Activated CD4-positive, CD25-positive, alpha-beta regulatory T cell treated with anti-CD3 and anti-CD28 coated beads, Interleukin-2, amount 50 U/mL, for 16 hours (primary cell): Measurements from ENCODE around the gene TKTL1.
"Not testable (repeated sequence)": the region's sequence is repeated elsewhere in the genome, so short reads cannot be mapped to it uniquely, and the experiment has no call there.

Source experiments
- DNase-seq: peaks from one replicate; pipeline ENCODE4 v3.0.0-alpha.2; 2020; ENCODE audit warnings: low read depth, low spot score

Gene TKTL1

DNA sequence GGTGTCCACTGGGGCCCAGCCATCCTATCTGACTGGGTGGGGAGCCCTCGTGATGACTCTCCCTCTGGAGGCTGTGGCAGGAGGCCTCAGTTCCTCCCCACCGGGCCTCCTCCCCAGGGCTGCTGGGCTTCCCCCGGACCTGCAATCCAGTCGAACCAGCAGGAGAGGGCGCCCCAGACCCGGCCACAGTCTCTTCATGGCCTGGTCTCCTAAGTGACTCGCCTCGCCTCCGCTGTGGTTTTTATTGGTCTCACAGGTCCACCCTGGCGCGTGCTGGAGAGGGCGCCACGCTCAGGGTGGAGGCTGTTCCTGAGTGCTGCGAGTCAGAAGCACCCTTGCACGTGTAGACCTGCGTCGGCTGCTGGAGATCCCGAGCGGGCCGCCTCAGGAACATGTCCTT, 48.0 kb downstream of the TKTL1 start:
- DNase-seq: not testable (repeated sequence)

DNA sequence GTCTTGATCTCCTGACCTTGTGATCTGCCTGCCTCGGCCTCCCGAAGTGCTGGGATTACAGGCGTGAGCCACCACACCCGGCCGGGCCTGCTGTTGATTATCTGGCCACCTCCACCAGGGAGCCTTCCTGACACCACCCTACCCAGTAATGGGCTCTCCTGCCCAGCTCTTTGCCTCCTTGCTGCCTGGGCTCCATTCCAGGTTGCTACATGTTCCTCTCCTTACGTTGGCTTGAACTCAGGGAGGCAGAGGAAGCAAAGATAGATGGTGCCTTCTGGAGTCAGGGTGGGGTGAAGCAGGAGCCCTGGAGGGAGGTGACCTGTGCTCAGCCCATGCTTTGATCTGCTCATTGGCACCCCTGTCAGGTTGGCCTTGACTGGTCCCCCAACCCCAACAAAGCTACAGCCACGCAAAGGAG, 52.5 kb downstream of the TKTL1 start:
- no peak for DNase-seq

DNA sequence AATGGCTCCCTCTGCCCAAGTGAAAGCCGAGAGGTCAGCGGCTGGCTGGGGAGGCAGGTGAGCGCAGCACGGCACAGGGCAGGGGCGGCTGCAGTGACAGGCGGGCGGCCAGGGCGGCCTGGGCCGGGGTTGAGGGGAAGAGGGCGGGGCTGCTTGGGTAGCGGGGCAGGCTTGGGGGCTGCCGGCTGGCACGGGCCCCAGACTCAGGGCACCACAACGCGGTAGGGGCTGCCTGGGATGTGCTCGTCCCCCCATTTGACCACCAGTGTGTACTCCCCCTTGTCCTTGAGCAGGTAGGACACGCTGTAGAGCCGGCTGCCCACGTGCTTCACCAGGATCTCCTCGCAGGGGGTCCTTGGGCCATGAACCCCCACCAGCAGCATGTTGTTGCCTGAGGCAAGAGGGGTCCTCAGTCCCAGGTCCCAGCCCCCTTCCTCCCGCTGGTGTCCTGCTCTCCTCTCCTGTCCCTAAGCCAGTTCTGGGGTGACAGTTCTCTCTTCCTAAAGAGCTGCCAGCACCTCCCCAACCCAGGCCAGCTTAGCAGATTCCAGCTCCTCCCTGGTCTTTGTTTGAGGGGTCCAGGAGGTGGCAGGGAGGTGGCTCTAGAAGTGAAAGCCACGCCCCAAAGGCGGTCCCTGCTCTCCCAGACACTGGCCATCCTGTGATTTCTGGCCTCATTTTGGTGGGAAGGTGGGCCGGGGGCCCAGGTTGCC, 53.2 kb downstream of the TKTL1 start:
- no peak for DNase-seq

DNA sequence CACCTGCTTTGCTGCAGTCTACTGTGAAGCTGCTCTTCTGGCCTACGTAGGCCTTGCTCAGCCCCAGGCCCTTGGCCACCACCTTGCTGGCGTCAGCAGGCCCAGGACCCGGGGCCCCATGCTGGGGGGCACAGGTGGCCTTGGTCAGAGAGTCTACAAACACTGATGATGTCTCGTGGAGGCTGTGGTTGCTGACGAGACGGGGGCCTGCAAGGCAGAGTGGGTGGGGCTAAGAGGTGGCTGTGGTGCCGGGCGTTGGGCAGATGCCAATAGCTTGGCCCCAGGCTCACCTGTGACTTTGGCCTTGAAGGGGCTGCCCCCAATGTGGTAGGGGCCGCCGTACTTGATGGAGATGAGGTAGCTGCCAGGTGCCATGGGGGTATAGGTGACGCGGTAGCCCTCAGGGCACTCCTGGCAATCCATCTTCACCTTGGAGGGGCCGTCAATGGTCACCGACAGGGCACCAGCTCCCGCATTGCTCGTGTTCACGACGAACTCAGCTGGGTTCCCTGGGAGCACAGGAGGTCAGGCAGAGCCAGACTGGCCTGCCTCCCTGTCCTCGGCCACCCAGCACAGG, 53.9 kb downstream of the TKTL1 start:
- DNase-seq: no peak

DNA sequence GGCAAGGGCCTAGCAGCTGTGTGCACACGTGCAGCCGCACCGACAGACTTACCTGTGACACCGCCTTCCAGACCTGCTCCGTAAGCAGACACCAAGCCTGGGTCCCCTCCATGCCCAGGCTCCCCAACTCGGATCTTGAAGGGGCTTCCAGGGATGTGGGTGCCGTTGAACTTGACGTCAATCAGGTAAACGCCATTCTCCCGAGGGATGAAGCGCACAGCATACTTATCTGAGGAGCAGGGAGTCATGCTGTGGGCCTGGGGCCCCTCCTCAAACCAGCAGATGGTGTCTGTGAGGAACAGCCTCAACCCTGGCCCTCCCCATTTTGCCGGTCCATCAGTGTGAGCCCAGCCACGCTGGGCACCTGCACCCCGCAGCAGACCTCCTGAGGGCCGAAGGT, 54.4 kb downstream of the TKTL1 start:
- DNase-seq: no peak

DNA sequence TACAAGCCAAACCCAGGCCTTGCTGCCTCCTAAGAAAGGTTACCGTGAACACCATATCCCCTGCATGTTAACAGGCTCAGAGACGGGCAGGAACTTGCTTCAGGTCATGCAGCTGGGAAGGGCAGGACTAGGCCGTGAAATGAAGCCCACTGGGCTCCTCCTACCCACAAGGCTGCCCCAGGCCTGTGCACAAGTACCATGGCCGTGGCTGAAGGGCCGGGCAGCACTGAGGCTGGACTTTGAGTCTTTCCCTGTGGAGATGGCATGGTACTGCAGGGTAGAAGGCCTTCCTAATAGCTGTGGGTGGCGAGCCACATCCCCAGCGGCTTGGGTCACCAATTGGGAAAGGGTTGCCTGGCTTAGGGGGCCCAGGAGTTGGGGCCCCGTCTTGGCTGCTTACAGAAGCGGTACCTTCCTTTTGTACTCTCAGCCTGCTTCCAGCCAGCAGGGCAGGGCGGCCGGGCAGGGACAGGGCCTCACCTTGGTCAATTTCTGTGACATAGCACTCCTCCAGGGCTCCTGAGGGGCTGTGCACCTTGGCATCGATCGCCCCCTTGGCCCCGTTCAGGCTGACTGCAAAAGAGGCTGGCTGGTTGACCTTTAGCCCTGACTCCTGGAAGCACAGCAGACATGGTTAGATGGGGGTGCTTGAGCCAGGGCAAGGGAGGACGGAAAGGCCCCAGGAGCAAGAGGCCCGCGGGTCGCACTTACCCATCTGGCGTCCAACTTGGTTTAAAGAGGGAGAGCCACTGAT, 55.0 kb downstream of the TKTL1 start:
- no peak for DNase-seq

DNA sequence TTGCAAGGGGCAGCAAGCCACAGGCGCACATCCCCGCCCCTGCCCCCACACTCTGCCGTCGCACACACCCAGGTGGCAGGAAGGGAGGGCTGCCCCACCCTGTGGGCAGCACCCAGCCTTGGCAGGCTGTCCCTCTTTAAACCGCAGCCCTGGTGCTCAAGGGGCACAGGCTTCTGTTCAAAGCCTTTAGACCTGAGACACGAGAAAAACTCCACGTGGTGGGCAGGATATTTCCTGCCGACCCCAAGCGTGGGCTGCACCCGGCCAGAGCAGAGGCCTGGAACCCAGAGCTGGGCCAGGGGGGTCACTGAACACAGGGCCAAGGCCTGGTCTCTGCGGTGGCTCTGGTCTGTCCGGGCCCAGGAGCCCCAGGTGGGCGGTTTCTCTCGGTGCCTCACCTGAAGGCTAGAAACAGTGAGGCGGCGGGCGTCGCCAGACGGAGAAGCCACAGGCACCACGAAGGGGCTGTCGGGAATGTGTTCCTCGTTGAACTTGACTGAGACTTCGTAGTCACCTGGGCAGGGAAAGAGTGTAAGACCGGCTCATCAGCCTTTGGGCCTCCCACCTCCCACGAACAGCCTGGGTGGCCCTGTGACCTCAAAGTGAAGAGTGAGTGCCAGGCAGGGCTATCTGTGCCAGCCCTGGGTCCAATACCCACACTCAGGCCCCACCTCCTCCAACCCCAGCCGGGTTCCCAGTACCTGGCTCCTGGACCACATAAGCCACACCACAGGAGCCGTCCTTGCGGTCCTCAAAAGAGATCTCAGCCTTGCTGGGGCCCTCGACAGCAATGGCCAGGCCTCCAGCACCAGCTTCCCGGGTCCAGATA, 55.8 kb downstream of the TKTL1 start:
- DNase-seq: no peak

DNA sequence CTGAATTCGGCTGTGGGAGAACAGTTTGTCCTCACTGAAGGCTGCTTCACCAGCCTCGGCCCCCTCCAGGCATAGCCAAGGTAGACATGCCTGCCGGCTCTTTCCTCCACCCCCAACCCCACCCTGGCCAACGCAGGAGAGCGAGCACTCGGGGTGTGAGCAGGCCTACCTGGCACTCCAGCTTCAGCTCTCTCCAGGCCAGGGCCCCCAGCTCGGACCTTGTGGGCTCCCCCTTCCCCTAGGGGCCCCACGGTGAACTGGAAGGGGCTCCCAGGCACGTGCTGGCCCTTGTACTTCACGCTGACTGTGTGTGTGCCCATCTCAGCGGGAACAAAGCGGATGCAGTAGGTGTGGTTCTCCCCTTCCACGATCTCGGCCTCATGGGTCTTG, 56.4 kb downstream of the TKTL1 start:
- DNase-seq: no peak

DNA sequence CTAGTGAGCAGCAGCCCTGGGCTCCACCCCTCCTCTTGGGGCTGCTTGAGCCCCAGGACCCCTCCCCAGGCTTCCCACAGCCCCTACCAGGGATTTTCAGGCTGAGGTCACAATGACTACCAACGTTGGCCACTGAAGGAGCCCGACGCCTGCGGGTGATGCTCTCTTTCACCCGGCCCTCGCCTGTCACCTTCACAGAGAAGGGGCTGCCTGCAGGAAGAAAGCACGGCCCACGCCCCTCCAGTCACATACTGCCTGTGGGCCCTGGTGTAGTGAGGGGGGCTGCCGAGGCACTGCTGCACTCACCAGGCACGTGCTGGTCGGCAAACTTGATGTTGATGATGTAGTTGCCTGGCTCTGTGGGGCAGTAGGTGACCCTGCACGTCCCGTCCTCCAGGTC, 56.9 kb downstream of the TKTL1 start:
- DNase-seq: no peak

DNA sequence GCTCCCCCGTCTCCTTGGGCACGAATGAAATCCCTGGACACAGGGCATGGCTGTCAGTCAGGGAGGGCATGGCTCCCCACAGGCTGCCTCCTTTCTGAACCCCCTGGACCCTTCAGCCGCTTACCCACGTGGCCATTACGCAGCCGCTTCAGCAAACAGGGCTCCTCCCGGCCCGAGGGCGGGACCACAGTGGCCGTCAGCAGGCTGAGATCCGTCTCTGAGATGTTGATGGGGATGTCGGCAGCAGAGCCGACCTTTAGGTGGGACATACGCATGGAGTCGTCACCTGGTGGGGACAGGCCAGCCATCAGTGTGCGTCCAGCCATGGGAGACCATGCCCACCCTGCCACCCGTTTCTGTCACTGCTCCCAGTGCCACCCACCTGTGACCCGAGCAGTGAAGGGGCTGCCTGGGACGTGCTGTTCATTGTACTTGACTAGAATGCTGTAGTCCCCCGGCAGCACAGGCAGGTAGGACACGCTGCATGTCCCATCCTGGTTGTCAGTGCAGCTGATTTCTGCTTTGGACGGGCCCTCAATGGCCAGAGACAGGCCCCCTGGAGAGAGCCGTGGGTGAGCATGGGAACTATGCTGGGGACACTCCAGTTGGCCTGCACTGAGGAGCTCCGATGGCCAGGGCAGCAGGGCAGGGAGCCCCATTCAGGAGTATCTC, 57.7 kb downstream of the TKTL1 start:
- no peak for DNase-seq

DNA sequence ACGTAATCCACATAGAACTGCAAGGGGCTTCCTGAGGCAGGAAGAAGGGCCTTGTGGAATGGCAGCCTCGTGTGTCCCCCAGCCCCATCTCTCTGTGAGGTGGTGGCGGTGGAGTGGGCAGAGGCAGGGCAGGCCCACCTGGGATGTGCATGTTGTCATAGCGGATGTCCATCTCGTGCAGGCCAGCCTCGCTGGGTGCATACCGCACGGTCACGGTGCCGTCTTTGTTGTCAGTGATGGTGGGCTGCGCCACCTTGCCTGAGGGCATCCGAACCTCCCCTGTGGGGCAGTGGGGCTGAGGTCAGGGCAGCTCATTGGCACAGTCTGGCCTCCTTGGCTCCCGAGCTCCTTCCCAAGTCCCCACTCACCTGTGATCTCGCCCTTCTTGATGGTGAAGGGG, 58.4 kb downstream of the TKTL1 start:
- no peak for DNase-seq

DNA sequence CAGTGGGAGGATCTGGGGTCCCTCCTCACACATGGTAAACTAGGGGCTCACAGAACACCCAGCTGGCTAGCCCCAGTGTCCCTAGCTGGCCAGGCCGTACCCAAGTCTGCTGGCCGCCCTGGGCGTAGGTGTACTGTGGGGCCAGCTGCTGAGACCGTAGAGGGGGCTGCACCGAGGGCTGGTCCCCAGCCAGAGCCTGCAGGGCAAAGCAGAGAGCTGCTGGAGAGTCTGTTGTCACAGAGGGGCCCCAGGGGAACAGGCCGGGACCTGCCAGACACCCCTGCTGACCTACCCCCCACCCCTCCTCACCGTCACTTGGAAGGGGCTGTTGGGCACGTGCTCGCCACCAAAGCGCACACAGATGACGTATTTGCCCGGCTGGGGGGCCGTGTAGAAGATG, 58.9 kb downstream of the TKTL1 start:
- no peak for DNase-seq

DNA sequence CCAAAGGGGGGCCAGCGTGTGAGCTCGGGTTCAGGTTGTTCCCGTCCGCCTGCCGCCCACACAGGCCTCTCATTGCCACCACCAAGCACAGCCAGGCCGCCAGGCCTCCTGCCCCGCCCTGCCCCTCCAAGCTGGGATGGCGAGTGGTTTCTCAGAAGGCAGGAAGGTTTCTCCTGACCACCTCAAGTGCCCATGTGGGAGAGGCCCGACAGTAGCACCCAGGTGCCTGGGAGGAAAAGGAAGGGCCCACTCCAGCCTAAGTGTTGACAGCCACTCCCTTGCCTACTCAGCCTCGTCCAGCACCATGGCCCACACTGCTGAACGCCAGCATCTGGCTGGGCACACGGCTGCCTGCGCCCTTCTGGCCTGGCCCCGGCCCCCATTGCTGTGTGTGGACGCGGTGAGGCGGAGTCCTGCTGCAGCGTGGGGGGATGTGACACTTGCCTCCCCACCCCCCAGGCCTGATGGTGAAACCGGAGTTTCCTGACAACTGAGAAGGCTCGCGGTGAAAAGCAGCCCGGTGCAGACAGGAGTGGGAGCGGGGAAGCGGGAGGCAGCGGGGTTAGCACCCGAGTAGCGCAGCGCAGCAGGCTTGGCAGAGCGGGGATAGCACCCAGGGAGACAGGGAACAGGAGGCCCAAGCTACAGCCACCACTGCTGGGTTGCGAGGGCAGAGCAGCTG, 59.6 kb downstream of the TKTL1 start:
- no peak for DNase-seq

DNA sequence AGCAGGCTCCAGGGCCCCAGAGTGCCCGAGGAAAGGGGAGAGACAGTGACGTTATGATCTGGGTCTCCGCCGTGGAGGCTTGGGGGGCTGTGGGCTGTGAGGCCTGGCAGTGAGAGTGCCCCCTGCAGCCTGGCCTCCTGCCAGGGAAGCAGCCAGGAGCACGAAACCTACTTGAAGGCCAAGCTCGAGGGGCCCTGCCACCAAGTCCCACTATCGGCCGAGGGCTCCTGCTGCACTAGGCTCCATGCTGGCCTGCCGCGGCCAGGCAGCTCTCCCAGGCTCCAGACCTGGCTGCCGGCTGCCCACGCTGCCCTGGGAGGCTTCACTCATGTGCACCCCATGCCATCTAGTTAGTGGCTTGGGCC, 60.2 kb downstream of the TKTL1 start:
- no peak for DNase-seq

DNA sequence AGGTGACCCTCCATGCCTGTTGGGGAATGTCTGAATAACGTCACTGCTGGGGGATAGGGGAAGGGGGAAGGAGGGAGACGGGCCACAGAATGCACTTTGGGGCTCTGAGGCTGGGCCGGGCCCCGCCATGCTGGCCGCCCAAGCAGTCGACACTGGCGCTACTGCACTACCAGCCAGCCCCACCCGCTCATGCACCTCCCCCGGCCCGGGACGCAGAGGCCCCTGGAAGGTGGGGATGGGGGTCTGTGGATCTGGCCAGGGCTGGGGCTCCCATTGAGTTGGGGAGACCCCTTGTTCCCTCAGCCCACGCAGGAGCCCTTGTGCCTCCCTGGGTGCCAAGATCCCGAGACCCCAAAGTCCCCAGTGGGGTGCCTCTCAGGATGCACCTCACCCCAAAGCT, 61.0 kb downstream of the TKTL1 start:
- DNase-seq: no peak

DNA sequence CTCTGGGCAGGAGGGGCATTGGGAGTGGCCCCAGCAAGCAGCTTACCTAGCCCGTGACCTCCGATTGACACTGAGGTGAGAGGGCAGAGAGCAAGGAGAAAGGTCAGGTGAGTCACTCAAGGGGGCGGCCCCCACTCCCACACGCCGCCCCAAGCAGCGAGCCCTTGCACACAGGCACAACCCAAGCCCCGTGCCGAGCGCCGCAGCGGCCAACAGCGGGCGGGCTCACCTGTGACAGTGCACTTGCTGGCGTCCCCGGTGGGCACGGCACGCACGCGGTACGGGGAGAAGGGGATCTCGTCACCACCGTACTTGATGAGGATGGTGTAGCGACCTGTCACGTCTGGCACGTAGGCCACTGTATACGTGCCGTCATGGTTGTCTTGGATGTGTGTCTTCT, 61.6 kb downstream of the TKTL1 start:
- no peak for DNase-seq

DNA sequence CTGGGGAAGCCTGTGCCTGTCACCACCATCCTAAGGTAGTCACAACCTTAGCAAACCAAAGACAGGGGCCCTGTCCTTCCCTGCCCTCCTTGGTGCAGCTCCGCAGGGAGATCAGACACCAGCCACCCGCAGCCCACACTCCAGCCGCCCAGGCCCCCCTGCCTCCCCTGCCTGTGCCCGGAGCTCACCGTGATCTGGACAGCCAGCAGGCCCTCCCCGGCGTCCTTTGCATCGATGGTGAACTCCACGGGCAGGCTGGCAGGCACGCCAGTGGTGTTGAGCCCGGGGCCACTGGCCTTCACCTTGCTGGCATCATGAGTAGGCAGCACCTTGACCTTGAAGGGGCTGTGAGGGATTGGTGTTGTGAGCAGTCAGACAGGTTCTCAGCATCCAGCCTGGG, 62.4 kb downstream of the TKTL1 start:
- no peak for DNase-seq

DNA sequence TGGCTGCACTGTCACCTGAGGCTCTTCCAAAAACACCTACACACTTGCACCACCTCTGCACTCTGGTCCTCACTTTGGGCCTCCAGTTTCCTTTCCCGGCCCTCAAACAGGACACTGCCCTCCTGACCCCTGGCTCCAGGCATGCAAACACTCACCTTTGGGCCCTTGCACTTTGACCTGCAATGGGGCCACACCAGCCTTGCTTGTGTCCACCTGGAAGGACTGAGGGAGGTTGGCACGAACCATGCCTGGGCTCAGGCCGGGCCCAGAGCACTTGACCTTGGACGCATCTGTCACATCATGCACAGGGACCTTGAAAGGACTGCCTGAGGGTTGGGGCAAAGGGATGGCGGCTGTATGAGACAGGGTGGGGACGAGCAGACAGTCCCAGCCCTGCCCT, 63.2 kb downstream of the TKTL1 start:
- DNase-seq: no peak

DNA sequence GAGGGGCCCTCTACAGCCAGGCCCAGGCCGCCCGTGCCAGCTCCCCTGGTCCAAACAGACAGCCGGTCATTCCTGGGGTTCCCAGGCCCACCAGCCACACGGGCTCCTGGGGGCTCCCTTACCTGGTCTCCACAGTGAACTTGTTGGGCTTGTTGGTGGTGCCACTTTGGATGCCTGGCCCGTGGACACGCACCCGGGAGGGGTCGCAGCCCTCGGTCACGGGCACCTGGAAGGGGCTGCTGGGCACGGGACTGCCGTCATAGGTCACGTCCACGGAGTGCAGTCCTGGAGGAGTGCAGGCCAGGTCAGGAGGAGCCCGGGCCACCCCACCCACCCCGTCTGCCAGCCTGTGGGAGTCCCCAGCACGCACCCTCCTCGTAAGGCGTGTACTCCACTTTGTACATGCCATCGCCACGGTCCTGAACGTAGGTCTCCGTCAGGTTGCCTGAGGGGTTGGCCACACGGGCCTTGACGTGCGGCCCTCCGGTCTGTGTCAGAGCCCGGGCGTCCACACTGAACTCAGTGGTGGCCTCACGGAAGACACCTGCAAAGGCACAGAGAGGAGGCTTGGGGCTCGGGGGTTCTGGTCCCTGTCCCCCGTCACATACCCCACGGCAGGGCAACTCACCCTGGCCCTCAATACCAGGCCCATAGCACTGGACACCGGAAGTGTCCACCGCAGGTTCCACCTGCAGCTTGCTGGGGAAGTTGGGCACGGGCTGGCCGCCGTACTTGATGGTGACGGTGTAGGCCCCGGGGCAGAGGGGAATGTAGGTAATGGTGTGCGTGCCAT, 64.0 kb downstream of the TKTL1 start:
- no peak for DNase-seq

DNA sequence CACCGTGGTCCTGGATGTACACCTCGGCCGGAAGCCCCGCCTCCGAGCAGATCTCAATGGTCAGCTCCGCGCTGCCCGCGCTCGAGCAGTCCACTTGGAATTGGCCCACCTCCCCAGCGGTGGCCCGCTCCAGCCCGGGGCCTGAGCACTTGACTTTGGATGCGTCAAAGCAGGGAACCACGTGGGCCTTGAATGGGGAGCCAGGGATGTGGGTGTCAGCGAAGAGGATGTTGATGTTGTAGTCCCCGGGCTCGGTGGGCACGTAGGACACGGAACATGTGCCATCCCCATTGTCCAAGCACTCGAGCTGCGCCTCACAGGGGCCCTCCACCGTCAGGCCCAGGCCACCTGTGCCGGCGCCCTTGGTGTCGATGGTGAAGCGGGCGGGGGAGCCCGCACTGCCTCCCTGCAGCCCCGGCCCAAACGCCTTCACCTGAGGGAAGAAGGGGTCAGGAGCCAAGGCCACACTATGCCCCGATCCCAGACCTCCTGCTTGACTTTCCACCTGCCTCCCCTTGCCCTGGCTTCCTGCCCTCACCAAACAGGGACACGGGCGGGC, 64.6 kb downstream of the TKTL1 start:
- DNase-seq: no peak
